Ammon's horn (tissue), 1 donor: ENCODE data around the gene PARP12.

Experiments used
- DNase-seq: peaks from one replicate; pipeline ENCODE4 v3.0.0-alpha.2; 2016; ENCODE audit warnings: low spot score

PARP12 gene

DNA sequence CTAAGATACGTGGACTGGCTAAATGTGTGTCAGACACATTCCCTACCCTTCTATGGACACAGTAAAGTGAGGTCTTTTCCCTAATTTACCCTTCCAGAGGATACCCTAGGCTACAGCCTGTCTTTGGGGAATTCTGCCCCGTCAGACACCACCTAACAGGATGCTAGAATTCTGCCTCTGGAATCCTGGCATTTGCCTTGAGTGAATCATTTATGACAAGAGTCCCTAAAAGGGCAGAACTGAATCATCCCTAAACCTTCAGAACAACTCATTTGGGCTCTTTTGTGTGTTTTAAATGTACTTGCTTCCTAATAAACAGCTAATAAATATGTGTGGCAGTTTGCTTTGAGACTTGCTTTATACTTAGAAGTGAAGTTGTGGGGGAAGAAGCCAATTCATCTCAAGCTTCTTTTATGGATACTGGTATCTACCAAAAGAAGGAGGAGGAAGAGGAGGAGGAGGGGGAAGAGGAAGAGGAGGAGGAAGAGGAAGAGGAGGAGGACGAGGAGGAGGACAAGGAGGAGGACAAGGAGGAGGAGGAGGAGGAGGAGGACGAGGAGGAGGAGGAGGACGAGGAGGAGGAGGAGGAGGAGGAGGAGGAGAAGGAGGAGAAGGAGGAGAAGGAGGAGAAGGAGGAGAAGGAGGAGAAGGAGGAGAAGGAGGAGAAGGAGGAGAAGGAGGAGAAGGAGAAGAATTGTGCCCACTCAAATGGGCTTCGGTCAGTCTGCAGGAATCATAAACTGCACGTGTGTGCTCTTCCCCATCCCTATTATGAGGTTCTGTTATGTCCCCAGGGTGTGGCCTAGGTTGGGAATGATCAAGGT, 27.1 kb downstream of the PARP12 start:
- DNase-seq, result no peak

DNA sequence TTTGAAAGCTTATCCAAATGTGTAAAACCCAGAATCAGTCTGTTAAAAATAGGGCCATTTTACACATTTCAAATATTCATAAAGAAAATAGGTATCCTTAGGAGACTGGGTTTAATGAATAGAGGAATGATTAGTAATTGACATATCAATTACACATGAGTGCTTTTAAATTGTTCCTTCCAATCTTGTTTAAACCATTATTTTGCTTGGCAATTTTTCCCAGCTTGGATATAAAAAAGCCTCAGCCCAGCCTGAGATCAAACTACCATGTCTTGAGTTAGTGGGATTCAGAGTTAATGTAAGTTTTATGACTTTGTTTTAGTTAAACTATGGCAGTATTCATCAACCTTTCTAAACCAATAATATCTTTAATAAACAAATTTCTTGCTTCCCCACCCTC, 28.3 kb downstream of the PARP12 start:
- no peak for DNase-seq

DNA sequence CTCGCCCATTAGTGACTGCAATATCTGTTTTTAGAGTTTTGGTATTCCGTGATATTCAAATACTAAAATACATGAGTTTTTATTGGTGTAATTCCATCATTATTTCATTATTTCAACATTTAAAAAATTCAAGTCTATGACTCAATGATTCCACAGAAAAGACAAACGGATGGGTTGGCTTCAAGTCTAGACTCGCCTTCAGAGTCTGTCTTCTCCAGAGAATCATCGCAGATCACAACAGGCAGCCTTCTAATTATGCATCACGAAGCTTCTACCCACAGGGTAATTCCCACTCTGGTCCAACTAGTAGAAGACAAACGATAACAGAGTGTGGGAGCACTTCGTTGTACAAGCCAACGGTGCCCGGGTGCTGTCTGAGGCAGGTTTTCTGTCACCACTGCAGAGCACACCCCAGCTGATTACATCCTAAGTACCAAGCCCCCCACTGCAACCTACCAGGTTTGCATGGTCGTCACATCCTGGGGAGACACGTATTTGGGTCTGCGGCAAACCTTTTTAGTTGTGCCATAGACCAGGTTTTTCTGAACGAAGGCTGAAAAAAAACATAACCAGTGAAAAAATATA, 28.9 kb downstream of the PARP12 start:
- peak; percentile 8 for DNase-seq

DNA sequence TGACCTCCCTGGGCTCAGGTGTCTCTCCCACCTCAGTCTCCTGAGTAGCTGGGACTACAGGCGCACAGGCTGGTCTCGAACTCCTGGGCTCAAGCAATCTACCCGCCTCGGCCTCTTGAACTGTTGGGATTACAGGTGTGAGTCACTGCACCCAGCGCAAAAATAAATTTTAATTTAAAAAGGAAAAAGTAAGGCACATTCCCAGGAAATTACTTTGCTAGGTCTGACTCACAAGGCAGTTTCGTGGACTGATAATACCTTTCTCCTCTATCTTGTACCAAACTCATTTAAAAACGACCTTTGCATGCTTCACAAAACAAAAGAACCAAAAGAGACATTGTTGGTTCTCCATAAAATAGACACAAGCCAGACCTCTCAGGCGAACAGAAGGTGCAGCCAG, 29.7 kb downstream of the PARP12 start:
- DNase-seq, result no peak

DNA sequence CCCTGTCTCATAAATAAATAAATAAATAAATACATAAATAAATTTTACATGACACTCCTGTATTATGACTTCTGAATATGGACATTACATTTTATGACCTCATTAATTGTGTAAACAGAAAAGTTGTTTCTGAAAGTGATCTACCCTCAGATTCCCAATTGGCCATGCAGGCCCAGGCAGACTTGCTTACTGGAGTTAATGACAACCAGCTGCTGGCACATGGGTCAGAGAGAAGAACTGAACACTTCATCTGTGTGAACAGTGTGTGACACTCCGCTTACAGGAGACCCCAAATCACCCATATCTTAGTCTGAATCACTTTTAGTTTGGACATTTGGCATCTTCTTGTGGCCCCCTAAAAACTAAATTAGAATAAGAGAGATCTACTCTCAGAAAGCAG, 31.4 kb downstream of the PARP12 start:
- no peak for DNase-seq

DNA sequence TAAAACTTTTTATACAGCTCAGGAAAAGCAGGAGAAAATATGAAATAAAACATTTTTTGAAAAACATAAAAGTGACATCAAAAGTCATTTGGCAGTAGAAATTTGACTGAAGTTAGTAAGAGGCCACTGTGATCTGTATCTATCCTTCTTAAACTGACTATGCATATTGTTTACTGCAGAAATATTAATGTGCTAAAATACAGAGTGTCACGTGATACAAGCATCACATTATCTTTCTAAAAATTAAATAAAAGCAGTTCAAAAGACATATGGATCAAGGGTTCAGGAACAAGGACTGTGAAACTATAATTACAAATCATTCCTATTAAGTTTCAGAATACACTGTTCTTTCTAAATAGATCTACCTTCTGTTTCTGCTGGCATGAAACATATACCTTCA, 33.7 kb downstream of the PARP12 start:
- no peak for DNase-seq

DNA sequence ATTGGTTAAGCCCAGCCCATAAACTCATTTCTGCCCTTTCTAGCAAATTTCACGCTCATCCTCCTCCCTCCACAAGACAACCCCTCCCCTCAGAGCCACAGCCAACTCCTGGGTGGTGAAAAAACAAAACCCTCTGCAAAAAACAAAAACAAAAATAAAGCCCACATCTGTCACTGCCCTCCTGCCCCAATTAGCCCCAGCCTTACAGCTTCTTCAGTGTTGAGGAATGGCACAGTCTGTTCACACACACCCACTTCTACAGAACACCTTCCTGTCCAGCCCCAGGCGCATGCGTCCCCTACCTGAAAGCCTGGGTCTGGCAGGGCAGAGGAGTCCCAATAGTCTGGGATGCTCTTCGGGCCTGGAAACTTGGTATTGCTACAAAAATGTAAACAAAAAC, 34.4 kb downstream of the PARP12 start:
- no peak for DNase-seq

DNA sequence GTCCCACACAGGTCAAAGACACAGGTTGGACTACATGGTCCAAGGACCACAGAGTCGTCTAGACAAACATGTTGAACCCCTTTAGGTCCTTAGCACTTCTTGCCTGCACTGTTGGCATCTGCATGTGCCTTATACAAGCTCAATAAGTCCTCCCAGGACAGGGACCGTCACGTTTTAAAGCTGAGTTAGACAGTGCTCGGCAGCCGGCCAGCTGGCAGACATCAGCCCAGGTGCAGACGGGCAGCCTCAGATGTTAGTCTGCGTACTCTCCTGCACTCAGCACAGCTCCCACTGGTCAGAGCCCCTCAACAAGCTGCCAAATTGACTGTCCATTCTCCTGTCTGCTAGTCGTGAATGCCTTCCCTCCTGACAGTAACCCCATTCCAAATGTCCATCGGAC, 34.9 kb downstream of the PARP12 start:
- no peak for DNase-seq

DNA sequence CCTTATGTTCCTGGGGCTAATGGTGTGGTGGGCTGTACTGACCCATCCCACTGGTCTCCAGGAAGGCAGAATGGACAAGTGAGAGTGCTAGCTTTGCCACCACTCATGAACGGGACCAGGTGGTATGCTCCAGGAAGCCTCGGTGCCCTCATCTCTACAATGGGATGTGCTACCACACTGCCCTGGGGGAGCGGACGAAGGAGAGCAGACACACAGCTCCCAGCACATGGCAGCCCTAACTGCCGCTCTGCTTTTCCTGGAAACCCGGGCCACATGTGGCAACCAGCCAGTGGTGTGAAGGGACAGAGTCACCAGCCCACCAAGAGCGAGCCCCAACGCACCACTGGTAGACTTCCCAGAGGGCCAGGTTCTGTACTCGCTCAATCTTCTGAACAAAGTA, 35.8 kb downstream of the PARP12 start:
- no peak for DNase-seq

DNA sequence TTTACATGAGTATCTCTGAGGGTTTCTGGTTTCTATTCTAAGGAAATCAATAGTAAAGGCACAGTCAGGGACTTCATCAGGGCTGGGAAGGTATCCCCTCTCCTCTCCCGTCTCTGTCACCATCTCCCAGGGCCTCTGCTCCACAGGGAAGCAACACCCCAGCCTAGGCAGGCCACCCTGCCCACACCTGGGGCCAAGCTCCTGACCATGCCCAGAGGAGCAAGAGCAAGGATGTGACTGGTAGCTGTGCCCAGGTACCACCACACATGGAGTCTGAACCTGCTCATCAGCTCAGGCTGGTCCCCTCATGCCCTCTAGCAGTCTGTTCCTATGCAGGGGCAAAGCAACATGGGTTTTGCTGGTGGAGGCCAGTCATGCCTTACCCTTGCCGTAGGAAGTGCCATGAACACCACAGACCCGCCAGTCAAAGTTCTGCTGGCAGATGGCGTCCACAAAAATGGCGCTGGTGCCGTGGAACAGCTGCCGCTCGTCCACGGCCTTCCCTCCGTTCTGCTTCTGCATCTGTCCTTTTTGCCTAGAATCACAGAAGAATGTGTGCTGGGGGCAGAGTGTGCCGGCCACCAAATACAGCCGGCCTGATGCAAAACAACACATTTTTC, 36.8 kb downstream of the PARP12 start:
- no peak for DNase-seq

DNA sequence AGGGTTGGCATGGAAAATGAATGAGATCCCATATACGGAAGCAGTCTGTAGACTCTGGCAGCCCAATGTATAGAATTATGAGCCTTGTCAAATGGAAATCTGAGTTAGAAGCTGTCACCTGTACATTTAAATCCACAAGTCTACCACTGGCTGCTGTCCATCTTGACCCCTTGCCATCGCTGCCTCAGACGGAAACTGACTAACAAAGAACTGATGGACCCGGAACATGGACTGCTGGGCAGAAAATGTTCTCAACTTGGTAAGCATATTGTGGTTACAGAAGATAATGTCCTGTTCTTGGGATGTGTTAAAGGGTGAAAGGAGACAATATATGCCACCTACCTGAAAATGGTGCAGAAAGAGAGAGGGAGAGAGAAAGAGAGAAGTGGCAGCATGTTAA, 37.5 kb downstream of the PARP12 start:
- DNase-seq, result no peak

DNA sequence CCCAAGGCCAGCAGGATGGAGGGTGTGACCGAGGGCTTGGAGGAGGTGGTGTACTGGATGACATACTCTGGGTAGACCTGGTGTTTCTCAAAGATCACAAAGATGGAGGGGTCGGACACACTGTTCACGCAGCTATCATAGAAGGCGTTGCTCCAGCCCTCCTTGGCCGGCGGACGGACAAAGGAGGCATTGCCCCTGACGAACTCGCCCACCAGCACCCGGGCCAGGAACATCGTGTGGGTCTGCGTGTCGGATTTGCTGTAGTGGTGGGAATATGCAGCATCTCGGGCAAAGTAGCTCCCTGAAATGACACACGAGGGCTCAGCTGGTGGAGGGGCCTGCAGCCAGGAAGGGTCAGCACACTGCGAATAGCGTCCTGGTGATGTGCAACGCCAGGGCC, 38.2 kb downstream of the PARP12 start:
- no peak for DNase-seq

DNA sequence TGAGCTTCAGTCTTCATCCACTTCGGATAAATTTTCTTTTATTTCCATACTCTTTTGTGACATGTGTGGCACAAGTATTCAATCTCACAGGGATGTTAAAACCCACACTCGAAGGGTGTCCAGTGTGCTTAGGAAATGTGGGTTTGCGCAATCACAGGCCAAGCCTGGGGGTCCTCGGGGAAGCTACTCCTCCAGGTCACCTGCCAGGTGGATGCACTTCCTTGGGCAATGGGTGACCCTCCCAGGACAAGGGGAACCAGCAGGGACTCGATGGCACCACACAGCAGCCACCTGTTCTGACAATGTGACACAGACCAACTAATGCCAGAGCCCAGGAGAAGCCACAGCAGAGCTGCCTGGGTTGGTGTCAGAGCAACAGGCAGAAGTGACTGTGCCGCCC, 39.0 kb downstream of the PARP12 start:
- no peak for DNase-seq

DNA sequence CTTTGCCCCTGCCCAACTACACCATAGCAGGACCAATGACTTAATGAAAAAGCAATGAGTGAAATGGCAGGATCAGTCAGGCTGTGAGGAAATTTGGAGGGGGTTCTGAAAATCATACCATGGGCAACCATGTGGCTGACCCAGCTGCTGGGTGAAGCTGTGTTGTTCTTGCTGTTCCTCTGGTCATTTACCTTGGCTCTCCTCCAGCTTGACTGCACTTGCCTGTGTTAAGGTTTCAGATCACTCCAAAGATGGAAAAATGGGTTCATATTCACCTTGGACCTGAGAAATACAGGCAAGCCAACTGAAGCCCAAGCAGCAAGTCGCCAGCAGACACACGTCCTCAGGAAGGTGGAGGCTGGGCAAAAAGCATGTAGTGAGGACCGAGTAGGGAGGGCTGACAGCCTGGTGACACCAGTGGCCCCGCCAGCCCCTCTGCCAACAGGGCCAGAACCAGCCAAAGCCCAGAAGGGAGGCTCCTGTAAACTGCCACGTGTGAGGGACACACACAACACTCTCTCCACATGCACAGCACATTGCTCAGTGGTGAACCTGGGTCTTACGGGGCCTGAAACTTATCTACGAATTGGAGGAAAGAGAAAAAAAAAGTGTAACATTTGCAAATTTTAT, 40.1 kb downstream of the PARP12 start:
- DNase-seq, result no peak

DNA sequence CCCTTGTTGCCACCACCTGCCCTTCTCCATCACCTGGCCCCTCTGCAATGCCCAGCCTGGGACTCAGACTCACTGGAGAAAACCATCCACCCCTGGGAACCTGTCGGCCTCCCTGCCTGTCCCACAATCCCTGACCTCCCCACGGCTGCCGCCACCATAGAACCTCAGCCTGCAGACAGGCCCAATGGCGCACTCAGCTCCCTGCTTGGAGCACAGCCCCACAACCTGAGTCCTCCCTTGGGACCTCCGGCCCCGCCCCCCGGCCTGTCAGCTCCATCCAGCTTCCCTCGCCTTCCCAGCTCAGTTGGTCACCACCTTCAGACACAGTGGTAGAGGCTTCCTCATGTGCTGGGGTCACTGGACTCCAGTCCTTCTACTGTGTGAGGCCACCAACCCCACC, 41.1 kb downstream of the PARP12 start:
- DNase-seq, result no peak

DNA sequence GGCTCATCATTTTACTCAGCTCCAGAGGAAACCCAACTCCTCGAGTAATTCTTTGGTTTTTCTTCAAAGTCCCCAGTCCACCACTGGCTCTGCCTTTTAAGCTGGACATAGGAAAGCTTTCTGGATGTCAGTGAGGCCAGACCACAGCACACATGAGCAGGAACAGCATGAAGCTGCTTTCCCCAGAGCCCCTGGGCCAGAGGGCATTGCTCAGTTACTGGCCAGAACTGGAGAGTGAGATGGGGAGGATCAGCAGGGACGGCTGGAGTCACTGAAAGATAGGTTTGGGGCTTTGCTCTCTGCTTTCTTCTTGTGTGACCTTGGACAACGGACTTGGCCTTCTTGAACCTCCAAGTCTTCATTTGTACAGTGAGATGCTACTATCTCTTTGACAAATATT, 43.1 kb downstream of the PARP12 start:
- DNase-seq, result no peak

DNA sequence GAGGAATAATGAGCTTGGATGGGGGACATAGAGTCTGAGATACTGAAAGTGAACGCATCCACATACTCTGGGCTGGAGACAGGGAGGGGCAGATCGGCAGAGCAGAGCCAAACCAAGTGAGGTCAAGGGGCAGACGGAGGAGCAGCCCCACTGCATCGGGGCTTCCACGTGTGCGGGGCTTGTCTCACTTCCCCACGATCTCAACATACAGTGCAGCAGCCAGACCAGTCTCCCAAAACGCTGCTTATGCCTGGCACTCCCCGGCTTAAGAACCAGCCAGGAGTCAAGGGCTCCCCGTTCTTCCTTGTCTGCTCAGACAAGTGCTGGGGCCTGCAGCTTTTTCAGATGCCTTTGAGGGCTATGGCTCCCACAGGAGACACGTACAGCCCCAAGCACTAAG, 43.6 kb downstream of the PARP12 start:
- no peak for DNase-seq

DNA sequence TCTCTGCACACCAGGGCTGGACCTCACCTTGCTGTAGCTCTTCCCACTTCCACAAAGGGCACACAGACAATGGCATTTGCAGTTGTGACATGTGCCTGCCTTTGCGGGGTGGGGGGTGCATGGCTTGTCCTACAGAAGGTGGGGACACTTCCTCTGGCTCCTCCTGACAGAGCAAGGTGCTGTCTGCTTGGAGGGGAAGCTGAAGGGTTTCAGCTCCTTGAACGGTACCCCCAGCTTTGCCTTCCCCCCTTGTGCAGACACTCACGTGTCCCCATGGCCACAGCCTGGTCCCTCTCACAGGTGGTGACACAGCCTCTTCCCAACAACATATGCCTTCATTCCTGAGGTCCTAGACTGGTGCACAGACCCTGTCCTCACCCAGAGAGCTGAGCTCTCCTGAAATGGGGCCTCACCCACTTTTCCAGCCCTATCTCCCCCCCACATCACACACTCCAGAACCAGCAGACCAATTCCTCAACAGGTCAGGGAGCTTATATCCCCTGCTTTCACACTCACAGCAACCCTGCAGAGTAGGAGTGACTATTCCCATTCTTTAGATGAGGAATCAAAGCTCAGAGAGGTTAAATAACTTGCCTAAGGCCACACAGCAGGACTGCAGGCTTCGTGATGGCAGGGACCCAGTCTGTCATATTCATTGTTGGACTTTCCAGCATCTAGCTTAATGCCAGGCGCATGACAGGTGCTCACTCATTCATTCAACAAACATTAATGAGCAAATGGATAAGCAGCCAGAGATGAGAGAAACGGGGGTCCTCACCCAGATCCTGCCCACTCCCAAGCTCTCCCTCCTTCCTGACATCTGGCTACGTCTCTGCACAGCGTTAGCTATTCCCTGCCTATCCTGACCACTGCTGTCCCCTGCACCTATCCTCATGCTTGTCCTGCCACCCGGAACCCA, 44.4 kb downstream of the PARP12 start:
- no peak for DNase-seq

DNA sequence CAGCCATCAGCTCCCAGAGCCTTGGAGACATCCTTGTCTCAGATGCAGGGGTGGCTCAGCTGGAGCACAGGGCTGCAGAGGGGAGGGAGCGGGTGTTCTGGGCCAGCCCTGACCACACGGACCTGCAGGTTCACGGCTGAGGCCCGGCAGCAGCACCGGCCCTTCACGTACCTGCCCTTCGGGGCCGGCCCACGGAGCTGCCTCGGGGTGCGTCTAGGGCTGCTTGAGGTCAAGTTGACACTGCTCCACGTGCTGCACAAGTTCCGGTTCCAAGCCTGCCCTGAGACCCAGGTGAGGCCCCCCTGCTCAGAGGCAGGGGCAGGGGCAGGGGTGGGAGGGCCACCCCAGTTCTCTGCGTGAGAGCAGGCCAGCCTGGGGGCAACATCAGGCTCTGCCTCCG, 45.2 kb downstream of the PARP12 start:
- no peak for DNase-seq

DNA sequence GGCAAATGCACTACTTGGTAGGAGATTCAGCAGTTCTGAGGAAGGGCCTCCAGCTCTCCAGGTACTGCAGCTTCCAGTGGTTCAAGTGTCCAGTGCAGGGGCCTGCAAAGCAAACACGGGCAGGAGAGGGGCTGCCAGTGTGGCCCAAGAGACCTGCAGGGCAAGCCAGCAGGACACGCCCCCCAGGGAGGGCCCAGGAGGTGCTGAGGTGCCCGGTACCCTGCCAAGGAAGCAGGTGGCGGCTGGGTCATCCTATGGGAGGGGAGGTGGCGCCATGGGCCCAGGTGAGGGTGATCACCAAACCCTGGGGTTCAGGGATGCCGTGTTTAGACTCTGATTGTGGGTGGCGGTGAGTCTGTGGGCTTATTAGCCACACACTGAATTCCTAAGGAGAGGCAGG, 45.7 kb downstream of the PARP12 start:
- no peak for DNase-seq

DNA sequence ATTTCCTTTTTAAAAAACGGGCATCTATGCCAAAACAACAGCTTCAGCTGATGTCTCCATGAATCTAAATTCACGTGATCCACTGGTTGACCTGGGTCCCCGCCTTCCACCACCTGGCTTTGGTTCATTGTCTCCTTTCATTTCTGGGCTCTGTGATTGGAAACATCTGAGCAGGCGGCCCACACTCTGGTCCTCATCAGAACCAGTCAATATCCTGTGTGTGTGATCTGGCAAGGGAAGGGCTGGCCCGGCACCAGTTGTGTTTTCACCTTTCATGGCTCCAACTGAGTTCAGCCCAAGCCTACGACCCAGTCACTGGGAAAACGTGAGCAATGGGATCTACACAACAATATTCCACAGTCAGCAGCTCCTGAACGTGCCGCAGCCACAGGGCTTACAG, 46.2 kb downstream of the PARP12 start:
- no peak for DNase-seq

DNA sequence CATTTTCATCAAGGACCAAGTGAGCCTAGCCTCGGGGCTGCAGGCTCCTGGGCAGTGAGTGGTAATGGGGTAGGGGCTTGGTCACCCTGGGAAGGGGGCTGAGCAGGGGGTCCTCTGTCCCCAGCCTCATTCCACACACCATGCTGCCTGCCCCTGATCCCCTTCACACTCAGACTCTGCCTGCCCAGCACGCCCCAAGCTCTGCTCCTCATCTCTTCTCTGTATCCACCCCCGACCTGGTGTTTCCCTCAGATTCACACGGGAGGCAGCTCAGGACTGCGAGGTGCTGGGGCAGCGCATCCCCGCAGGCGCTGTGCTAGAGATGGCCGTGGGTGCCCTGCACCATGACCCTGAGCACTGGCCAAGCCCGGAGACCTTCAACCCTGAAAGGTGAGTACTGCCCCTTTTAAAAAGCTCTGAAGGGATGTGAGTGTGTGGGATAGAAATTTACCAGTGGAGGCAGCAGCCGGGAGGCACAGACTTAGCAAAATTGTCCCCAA, 47.2 kb downstream of the PARP12 start:
- DNase-seq, result no peak
